Adrenal gland (tissue), 12 donors: ENCODE measurements around the gene WNT3A. TPM values are rescaled to one million over a fixed set of nuclear protein-coding genes. Genes with fewer than 3 reads are reported as not detected.

ENCODE experiments used
- DNase-seq, 7 donors: peaks; one replicate each; pipeline ENCODE4 v3.0.0-alpha.2; 2019 to 2020
- H3K27ac ChIP-seq, 5 donors: fragments of 200-600 bp; sonication (generic) in 4 of 5; 1 replicate in 3 of 5; 2 replicates in 2 of 5; pipeline versions ENCODE4 v1.5.1 to v1.8.0; 2016 to 2020; ENCODE audit warnings: mild to moderate bottlenecking in 1 of 5
- H3K27me3 ChIP-seq: fragments of 200-600 bp; 2 replicates; pipeline ENCODE4 v1.8.0; 2021
- H3K36me3 ChIP-seq, 2 donors: fragments of 200-600 bp; replicated peaks in 1 of 2; 1 replicate in 1 of 2; 2 replicates in 1 of 2; pipeline versions ENCODE4 v1.5.1 to v1.8.0; 2018 to 2022
- H3K4me1 ChIP-seq, 2 donors: fragments of 200-600 bp; replicated peaks in 1 of 2; 1 replicate in 1 of 2; 2 replicates in 1 of 2; pipeline versions ENCODE4 v1.5.1 to v1.8.0; 2018 to 2021
- H3K4me3 ChIP-seq, 4 donors: fragments of 200-600 bp; sonication (generic) in 3 of 4; one replicate each; pipeline ENCODE4 v1.5.1; 2016 to 2018
- H3K9me3 ChIP-seq, 3 donors: fragments of 200-600 bp; sonication (generic) in 1 of 3; replicated peaks in 1 of 3; 1 replicate in 2 of 3; 2 replicates in 1 of 3; pipeline versions ENCODE4 v1.5.1 to v1.8.0; 2016 to 2021
- CTCF ChIP-seq, 6 experiments: fragments of 450-650 bp in 4 of 6; fragments of 200-600 bp in 2 of 6; sonication (generic) in 1 of 6; IDR thresholded peaks; 1 replicate in 5 of 6; 2 replicates in 1 of 6; pipeline versions ENCODE4 v1.5.1 to v1.8.0; 2016 to 2021; ENCODE audit warnings: antibody characterized with exemption in 6 of 6, mild to moderate bottlenecking in 2 of 6, moderate library complexity in 1 of 6
- POLR2A ChIP-seq, 2 donors: fragments of 450-650 bp; IDR thresholded peaks; one replicate each; pipeline ENCODE4 v1.6.1; 2017; ENCODE audit warnings: antibody characterized with exemption in 2 of 2, mild to moderate bottlenecking in 2 of 2, moderate library complexity in 1 of 2
- WGBS, 4 donors: extraction: QIAGEN DNeasy Blood & Tissue Kit in 2 of 4; methylation state at CpG; one replicate each; pipeline versions ENCODE4 v1.1.5 to v1.1.7; 2013 to 2017; 5-methylcytosine and 5-hydroxymethylcytosine counted together
- intact Hi-C, 2 donors: fragments of 100-400 bp; cut with DNase I; formaldehyde crosslinking; loops; one replicate each; pipeline versions ENCODE4 v1.14.1 to v1.15.0; 2022 to 2023
- polyA plus RNA-seq, 3 donors: library from polyadenylated mRNA; stranded (reverse); fragments of 200-250 nt in 2 of 3; fragments of 350-450 nt in 1 of 3; fragmentation: Illumina TruSeq in 1 of 3; extraction: RNeasy Lipid Tissue Mini Kit (QIAGEN cat#74804) in 1 of 3; gene quantifications; one replicate each; pipeline ENCODE4 v1.2.3, GENCODE V29; 2013 to 2014
- total RNA-seq, 9 donors: library from RNA; depleted of rRNA in 4 of 9; stranded (reverse); fragments of >200 nt in 4 of 9; fragments of 120-200 nt in 1 of 9; fragmentation: NEBNext Ultra II Directional in 1 of 9; extraction: Animal tissue kit (Norgen Biotek cat#: 25700) in 1 of 9; gene quantifications; one replicate each; pipeline versions ENCODE4 v1.1.0 to v1.2.4, GENCODE V29; 2013 to 2023
- donor health status: healthy with polysubstance abuse.
- donor health status: Bipolar disorder and iron deficiency.
- donor health status: DM: yes; HTN: yes; CAD: no.
- donor health status: DM: no; HTN: no; CAD: no.
- donor health status: DM: no; HTN: no; CAD: no.
- donor health status: DM: yes; HTN: yes; CAD: no.

Gene WNT3A
- total and polyA plus RNA-seq, 12 donors = not detected

GRCh38 chr1:227987181-227987580 is 19.6 kb upstream of the WNT3A start:
- TF ChIP-seq CTCF (IDR thresholded peaks at IDR 0.05) (no peak), POLR2A (IDR thresholded peaks at IDR 0.05) (no peak)
- no peak for DNase-seq
- Histone ChIP-seq H3K9me3 (peaks cover 0 to 3% (median 0%) of the 10 kb centered on the region in 3 donors), H3K4me3 (no peak overlapping the region), H3K27ac (no peak overlapping the region), H3K27me3 (peaks cover 5% of the 10 kb centered on the region), H3K36me3 (no peaks in the 10 kb centered on the region), H3K4me1 (no peaks in the 10 kb centered on the region)
- intact Hi-C loops = no loop called here
- 85 to 94% (median 91%) methylated on average over 2 of the region's 2 CpGs for WGBS, 4 donors

- no peaks in the 10 kb centered on the region for H3K27me3 ChIP-seq
- no peaks in the 10 kb centered on the region for H3K4me1 ChIP-seq
- DNase-seq = peak in 2 of 7 donors; percentile 2 to 5
- no peak for TF ChIP-seq CTCF (IDR thresholded peaks at IDR 0.05)
- TF ChIP-seq POLR2A (IDR thresholded peaks at IDR 0.05) = no peak
- H3K36me3 ChIP-seq = no peaks in the 10 kb centered on the region
- intact Hi-C loops = loop anchor here in 1 of 2 donors (5.0 kb wide), 1 partner anchor 523 kb away; no protein-coding TSS in a partner anchor
- H3K4me3 ChIP-seq = no peak overlapping the region
- 58 to 74% (median 66%) methylated on average over 5 to 7 of the region's 7 CpGs for WGBS, 4 donors
- peaks cover 0 to 5% (median 0%) of the 10 kb centered on the region in 3 donors for H3K9me3 ChIP-seq
- no peak overlapping the region for H3K27ac ChIP-seq
Observed at GRCh38 chr1:227994632-227995300, 12.0 kb upstream of the WNT3A start.

GRCh38 chr1:227996187-227996950 is 10.4 kb upstream of the WNT3A start:
- peaks cover 0 to 5% (median 0%) of the 10 kb centered on the region in 3 donors for H3K9me3 ChIP-seq
- H3K27me3 ChIP-seq = no peaks in the 10 kb centered on the region
- no peak for TF ChIP-seq CTCF (IDR thresholded peaks at IDR 0.05)
- H3K4me3 ChIP-seq = no peak overlapping the region
- intact Hi-C loops = loop anchor here in 1 of 2 donors (5.0 kb wide), 1 partner anchor 521 kb away; no protein-coding TSS in a partner anchor
- peak in 3 of 7 donors; percentile 8 to 40 (median 13) for DNase-seq
- 10 to 13% (median 13%) methylated on average over 1 of the region's 1 CpG for WGBS, 4 donors
- H3K27ac ChIP-seq = no peak overlapping the region
- no peaks in the 10 kb centered on the region for H3K4me1 ChIP-seq
- no peaks in the 10 kb centered on the region for H3K36me3 ChIP-seq

- H3K9me3 ChIP-seq = peaks cover 0 to 5% (median 0%) of the 10 kb centered on the region in 3 donors
- H3K27me3 ChIP-seq = no peaks in the 10 kb centered on the region
- no peak overlapping the region for H3K4me3 ChIP-seq
- H3K4me1 ChIP-seq = no peaks in the 10 kb centered on the region
- peak in 2 of 7 donors; percentile 10 to 27 for DNase-seq
- TF ChIP-seq CTCF (IDR thresholded peaks at IDR 0.05) (no peak), POLR2A (IDR thresholded peaks at IDR 0.05) (no peak)
- H3K36me3 ChIP-seq = no peaks in the 10 kb centered on the region
- 62 to 68% (median 62%) methylated on average over 6 of the region's 6 CpGs for WGBS, 4 donors
- intact Hi-C loops = loop anchor here in 1 of 2 donors (5.0 kb wide), 1 partner anchor 519 kb away; no protein-coding TSS in a partner anchor
- no peak overlapping the region for H3K27ac ChIP-seq
Observed at GRCh38 chr1:227998374-227999055, 8.3 kb upstream of the WNT3A start.
